ENCODE data around the gene PYY.

GRCh38 chr17:43975898-43976297 is 22.2 kb upstream of the PYY start:
- TF ChIP-seq POLR2A (IDR thresholded peaks at IDR 0.05) (no peak), CTCF (IDR thresholded peaks at IDR 0.05) (no peak), EP300 (IDR thresholded peaks at IDR 0.05) (no peak)

All from upper lobe of left lung (tissue), 4 donors.